Parathyroid adenoma (tissue), 2 donors: ENCODE results near the gene ZDHHC20.

Source experiments
- H2AFZ ChIP-seq: fragments of 300-600 bp; sonication (generic); one replicate; pipeline ENCODE4 v1.7.0; 2017; ENCODE audit warnings: antibody characterized with exemption, mild to moderate bottlenecking
- H3K27ac ChIP-seq: fragments of 300-600 bp; sonication (generic); one replicate; pipeline ENCODE4 v1.7.0; 2017
- H3K27me3 ChIP-seq: fragments of 300-600 bp; sonication (generic); one replicate; pipeline ENCODE4 v1.7.0; 2017; ENCODE audit warnings: low read length; ENCODE audit not compliant: control insufficient read depth, insufficient read depth
- H3K36me3 ChIP-seq: fragments of 300-600 bp; sonication (generic); one replicate; pipeline ENCODE4 v1.7.0; 2017; ENCODE audit warnings: low read length; ENCODE audit not compliant: control insufficient read depth, insufficient read depth
- H3K4me1 ChIP-seq: fragments of 300-600 bp; sonication (generic); one replicate; pipeline ENCODE4 v1.7.0; 2017; ENCODE audit warnings: control low read depth
- H3K4me2 ChIP-seq: fragments of 300-600 bp; sonication (generic); one replicate; pipeline ENCODE4 v1.7.0; 2017; ENCODE audit warnings: low read length
- H3K4me3 ChIP-seq: fragments of 300-600 bp; sonication (generic); one replicate; pipeline ENCODE4 v1.7.0; 2017; ENCODE audit warnings: low read depth, low read length
- H3K79me2 ChIP-seq: fragments of 300-600 bp; sonication (generic); one replicate; pipeline ENCODE4 v1.7.0; 2017; ENCODE audit warnings: control low read depth
- H3K9ac ChIP-seq: fragments of 300-600 bp; sonication (generic); one replicate; pipeline ENCODE4 v1.7.0; 2017; ENCODE audit warnings: mild to moderate bottlenecking
- H3K9me3 ChIP-seq: fragments of 300-600 bp; sonication (generic); one replicate; pipeline ENCODE4 v1.7.0; 2017; ENCODE audit warnings: low read length; ENCODE audit not compliant: control insufficient read depth
- TF ChIP-seq, protein P1 (sequence below): fragments of 300-600 bp; sonication (generic); IDR thresholded peaks from one replicate; pipeline ENCODE4 v1.7.0; 2017; ENCODE audit warnings: antibody characterized with exemption, mild to moderate bottlenecking
- donor health status: primary hyperparathyroidism.

ZDHHC20 gene

DNA sequence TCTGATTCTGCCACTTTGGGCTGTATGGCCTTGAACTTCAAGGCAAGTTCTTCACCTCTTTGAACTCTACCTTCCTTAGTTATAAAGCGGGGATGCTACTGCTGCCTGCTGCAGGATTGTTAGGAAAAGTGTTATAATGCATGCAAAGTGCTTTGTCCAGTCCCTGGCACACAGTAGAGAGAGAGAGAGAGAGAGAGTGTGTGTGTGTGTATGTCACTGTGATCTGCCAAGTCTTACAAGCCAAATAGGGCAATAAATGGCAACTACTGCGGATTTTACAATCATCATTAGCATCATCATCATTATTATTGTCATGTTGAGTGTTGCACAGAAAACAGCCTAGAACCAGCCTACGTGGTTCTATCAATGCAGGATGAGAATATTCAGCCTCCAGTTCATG, 136.1 kb downstream of the ZDHHC20 start:
- Histone ChIP-seq H3K4me1 (peaks cover 2% of the 10 kb centered on the region), H3K9ac (no peak overlapping the region), H3K27me3 (no peaks in the 10 kb centered on the region), H3K36me3 (no peaks in the 10 kb centered on the region), H3K27ac (no peak overlapping the region), H2AFZ (no peak overlapping the region), H3K4me3 (no peak overlapping the region), H3K79me2 (no peaks in the 10 kb centered on the region), H3K4me2 (no peak overlapping the region), H3K9me3 (no peaks in the 10 kb centered on the region)
- TF ChIP-seq, protein P1, sequence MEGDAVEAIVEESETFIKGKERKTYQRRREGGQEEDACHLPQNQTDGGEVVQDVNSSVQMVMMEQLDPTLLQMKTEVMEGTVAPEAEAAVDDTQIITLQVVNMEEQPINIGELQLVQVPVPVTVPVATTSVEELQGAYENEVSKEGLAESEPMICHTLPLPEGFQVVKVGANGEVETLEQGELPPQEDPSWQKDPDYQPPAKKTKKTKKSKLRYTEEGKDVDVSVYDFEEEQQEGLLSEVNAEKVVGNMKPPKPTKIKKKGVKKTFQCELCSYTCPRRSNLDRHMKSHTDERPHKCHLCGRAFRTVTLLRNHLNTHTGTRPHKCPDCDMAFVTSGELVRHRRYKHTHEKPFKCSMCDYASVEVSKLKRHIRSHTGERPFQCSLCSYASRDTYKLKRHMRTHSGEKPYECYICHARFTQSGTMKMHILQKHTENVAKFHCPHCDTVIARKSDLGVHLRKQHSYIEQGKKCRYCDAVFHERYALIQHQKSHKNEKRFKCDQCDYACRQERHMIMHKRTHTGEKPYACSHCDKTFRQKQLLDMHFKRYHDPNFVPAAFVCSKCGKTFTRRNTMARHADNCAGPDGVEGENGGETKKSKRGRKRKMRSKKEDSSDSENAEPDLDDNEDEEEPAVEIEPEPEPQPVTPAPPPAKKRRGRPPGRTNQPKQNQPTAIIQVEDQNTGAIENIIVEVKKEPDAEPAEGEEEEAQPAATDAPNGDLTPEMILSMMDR = no peak
